GM21526 (cell line): ENCODE data around the gene RDH5.
A peak's percentile ranks its signal among the peaks of the same experiment; 100 is the strongest.
"Not testable (repeated sequence)": the region's sequence is repeated elsewhere in the genome, so short reads cannot be mapped to it uniquely, and the experiment has no call there.

Experiments
- ATAC-seq: cut with Tn5 transposase; IDR thresholded peaks from one replicate; pipeline ENCODE4 v1.9.1; 2021; ENCODE audit warnings: moderate library complexity; ENCODE audit not compliant: unreplicated experiment, low FRiP score

Gene RDH5

DNA sequence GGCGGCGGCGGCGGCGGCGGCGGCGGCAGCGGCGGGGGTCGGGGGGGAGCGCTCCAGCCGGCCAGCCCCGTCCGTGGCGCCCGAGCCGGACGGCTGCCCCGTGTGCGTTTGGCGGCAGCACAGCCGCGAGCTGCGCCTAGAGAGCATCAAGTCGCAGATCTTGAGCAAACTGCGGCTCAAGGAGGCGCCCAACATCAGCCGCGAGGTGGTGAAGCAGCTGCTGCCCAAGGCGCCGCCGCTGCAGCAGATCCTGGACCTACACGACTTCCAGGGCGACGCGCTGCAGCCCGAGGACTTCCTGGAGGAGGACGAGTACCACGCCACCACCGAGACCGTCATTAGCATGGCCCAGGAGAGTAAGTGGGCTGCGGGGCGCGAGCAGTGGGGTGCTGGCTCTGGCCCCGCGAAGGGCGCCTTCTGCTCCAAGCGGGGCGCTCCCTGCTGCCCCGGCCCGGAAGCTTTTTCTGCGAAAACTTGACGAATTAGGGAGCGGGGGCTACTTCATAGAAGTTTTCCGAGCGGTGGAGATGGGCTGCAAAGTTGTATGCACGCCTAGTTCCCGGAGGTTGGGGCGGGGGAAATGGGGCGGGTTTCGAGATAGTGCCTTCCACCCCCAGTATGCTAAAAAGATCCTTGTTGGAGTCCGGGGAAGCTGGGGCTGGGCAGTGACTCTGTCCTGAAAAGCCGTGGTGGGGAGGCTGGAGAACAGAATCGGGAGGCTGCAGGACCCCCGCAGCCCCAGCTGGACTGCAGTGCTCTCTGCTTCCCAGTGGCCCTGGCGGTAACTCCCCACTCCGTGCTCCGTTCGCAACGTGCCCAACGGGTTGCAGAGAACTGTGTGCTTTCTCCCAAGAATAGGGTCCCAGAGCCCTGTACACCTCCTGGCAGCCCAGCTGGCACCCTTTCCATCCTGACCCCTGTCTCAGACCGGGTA lies 23.5 kb downstream of the RDH5 start:
- ATAC-seq: peak; percentile 37

DNA sequence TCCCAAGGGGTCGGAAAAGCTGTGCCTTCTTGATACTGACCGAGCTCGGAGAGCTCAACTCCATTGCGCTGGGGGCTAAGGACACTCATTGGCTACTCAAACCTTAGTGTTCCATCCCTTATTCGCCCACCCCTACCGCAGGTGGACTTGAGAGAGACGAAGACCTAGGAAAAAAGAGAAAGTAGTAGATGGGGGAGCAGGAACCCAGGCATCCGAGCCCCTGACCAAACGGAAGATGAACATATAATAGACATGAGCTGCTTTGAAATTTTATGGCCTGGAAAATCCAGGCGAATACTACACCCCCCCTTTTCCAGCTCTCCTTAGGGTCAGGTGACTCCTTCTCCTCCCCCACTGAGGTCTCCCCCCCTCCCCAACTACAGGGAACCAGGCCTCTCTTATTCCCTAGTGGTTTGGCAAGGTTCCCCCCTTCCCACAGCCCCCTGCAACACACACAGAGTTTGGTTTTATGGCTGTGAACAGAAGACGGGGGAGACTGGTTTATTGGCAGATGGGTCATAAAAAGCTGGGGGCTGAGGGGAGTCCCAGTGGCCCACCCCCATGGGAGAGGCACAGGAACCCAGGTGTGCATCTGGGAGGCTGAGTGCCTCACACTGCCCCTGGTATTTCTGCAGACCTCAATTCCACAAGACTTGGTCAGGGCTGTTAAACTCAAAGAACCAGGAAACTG lies 24.3 kb downstream of the RDH5 start:
- ATAC-seq: no peak

DNA sequence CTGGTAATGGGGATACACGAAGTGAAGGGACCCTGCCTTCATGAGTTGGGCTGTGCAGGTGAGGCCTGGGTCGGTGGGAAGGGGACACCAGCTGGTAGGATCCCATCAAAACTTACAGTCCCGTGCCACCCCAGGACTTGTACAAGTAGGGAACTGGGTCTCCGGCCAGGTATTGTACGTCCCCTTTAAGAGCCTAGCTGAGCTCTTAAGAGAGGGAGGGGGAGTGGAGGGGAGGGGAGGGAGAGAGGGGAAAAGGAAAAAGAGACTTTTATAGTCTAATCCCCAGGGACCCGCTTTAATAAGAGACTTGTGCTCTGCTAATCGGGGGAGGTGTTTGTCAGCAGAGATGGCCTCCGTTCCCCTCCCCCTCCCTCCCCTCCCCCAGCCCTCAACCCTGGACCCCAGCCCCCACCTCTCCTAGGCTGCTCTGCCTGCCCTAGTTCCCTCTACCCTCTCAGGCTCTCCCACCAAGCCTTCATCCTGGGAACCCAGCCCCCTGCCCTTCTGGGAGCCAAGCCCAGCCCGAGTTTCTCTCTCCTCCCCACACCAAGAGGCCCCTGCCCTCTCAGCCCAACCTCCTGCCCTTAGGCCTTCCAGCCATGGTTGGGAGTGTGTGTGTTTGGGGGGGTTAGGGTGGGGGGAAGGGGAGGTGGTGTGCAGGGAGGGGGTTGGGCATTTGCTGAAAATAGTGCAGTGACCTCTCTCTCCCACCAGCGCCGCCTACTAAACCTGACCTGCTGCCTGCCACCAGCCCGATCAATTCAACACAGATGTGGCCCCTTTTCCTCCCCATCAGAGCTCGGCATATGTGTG lies 25.4 kb downstream of the RDH5 start:
- ATAC-seq: no peak

DNA sequence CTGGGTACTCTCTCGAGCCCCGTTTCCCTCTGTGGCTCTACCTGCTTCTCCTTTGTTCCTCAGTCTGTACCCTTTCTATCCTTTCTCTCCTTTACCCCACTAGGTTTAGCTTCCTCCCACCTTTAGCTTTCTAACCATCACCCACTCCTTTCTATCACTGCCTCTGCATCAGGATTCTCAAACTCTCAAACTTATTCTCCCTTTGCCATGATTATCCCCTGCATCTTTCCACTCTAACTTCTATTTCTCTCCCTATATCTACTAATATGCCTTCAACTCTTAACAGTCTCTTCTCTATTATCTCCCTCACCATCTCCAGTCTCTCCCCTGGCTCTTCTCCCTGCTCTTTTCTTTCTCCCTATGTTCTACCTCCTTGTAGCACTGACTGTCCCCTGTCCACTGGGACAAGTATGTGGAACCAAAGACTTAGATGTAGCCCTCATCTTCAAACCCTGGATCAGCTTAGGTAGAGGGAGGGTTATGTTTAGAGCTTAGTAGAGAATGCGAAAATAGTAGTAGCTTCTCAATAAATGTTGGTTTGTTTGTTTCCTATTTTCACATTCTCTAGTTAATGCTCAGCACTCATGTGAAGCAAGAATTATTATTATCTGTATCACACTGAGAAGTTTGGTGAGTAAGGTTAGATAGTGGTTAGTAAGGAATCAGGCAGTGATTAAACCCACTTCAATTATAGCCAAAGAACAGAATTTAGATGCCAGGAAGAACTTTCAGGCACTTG lies 26.1 kb downstream of the RDH5 start:
- ATAC-seq: no peak

DNA sequence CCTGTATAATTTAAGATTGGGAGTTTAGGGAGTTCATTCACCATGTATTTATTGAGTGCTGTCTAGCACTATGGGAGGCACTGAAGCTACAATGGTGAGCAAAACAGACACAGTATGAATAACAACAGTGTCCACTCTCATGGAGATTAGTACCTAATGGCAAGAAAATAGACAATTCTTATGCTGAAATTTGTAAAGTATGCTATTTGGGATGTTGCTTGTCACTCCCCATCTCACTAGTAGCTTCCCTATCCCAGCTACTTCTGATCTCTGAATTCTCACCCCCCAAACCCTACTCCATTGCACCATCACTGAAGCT lies 26.7 kb downstream of the RDH5 start:
- ATAC-seq: no peak

DNA sequence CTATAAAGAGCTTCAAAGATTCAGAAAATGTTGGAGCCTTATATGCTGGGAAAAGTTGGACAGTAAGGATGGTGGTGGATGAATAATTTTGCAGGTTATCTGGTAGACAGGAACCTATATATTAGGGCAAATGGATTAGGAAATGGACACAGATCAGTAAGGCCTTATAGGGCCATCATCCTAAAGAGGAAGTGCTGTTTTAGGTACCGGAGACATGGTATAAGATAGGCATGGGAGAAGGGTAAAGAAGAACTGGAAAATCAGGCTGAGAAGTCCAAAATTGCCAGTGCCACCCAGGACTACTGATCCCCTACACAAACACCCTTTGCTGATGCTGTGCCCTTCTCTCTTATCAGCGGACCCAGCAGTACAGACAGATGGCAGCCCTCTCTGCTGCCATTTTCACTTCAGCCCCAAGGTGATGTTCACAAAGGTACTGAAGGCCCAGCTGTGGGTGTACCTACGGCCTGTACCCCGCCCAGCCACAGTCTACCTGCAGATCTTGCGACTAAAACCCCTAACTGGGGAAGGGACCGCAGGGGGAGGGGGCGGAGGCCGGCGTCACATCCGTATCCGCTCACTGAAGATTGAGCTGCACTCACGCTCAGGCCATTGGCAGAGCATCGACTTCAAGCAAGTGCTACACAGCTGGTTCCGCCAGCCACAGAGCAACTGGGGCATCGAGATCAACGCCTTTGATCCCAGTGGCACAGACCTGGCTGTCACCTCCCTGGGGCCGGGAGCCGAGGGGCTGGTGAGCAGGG lies 28.2 kb downstream of the RDH5 start:
- no peak for ATAC-seq

DNA sequence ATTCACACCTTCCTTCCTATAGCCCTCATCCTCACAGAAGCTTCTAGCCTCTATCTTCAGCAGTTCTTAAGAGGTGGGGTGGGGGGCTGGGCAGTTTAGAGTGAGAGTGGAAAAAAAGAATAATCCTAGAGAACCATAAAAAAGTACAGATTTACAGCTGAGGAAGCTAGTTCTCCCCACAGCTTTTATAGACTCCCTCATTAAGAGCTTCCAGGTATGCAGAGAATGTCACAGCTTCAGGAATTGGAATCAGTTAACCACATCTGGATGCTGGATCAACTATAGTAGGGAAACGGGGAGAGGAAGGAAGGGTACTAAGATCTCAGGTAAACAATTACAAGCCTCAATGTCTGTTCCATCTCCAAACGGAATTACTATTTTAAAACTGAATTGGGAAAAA lies 35.1 kb downstream of the RDH5 start:
- no peak for ATAC-seq

DNA sequence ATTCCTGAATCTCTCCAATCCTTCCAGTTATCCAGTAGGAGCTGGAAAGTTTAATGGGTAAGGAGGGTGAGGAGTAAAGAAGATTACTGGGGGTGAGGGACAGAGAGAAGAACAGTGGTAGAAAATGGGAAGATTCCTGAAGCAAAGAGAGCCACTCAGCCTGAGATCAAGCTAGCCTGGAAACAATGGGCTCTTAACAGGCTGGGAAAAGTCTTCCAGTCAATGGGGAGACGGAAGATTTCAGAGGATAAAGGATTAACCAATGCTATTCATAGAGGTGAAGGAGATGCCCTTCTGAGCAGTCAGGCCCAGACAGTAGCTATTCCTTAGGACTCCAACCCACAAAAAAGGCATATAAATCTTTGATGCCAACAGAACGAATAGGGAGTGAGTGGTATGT lies 37.5 kb downstream of the RDH5 start:
- no peak for ATAC-seq

DNA sequence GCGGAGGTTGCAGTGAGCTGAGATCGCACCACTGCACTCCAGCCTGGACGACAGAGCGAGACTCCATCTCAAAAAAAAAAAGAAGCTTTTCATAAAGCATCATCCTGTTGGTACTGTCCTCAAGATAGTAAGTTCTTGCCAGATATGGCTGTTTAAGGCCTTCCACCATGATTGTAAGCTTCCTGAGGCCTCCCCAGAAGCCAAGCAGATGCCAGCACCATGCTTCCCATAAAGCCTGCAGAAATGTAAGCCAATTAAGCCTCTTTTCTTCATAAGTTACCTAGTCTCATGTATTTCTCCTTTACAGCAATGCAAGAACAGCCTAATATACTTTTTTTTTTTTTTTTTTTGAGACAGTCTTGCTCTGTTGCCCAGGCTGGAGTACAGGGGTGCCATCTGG lies 38.4 kb downstream of the RDH5 start:
- not testable (repeated sequence) for ATAC-seq

DNA sequence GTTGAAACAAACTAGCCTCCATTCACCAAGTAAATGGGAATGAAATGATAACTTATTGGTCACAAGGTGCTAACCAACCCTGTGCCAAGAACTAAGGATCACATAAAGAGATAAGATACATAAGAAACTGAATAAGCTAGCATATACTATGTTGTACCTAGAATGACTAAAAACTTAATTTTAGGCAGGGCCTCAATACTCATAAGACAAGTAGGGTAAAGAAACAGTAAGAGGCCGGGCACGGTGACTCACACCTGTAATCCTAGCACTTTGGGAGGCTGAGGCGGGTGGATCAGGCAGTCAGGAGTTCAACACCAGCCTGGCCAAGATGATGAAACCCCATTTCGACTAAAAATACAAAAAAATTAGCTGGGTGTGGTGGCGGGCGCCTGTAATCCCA lies 40.5 kb downstream of the RDH5 start:
- no peak for ATAC-seq

DNA sequence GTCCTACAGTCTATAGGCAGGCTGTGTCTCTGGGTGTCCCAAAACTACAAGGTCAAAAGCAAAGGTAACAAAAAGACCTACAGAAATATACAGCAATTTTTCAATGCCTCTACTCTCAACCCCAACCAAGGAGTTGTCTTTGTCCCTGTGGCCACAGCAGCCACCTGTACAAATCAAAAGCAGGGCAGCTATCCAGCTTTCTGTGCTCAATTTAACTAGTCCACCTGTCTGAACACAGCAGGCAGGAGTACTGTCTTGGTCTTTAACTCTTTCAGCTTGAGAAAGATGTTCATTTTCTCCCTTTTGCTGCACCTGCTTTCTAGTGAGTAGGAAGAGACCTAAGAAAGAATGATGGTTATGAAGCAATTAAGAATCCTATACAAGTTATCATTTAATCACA lies 42.5 kb downstream of the RDH5 start:
- ATAC-seq: no peak

DNA sequence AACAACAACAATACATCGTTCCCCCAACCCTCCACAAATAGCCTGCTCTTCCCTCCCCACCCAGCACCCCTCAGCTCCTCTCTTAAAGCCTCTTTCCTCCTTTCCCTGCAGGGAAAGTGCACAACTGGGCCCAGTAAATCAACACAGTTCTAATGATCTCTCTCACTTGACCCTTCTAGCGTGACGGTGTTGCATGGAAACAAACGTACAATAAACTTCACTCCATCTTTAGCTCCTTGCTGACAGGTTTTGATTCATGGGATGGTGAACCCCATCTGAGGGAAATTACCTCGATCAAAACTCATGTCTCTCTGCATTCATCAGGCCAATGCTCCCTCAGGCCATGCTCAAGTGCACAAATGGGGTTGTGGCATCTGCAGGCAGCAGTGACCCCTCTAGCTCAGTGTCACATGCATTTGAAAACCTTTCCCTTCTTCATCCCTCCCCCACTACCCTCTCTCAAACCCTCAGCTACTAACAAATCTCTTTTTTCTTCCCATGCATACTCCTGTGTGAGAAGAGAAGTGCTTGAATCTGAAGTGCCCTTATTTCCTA lies 45.6 kb downstream of the RDH5 start:
- no peak for ATAC-seq

DNA sequence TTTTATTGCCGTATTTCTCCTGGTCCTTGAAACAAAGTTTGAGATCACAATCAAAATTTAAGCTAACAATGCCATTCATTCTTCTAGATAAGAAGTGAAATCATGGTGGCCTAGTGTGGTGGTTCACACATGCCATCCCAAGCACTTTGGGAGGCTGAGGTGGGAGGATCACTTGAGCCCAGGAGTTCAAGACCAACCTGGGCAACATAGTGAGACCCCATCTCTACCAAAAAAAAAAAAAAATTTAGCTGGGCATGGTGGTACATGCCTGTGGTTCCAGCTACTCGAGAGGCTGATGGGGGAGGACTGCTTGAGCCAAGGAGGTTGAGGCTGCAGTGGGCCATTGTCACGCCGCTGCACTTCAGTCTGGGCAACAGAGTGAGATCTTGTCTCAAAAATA lies 47.0 kb downstream of the RDH5 start:
- no peak for ATAC-seq

DNA sequence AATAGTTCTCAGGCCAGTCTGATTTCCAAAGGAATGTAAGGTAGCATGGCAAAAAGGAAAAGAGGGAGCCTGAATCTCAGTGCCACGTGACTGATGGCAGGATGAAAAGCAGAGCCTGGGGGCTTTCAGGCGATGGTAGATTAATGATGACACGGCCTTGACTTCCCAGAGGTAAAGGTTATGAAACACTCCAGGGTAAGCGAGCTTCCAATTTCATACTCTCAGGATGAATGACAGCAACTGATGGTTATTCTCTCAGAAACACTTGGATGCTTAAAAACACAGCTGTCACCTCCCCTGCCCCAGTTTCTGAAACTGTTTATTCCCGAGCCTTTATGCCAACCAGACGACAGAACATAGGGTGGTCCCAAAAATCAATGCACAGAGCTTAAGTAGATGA lies 51.5 kb downstream of the RDH5 start:
- ATAC-seq: no peak
